ENCODE data around the gene TBK1.

GRCh38 chr12:64475518-64475917 lies 23.6 kb downstream of the TBK1 start:
- TF ChIP-seq CTCF (IDR thresholded peaks at IDR 0.05) (no peak), POLR2AphosphoS5 (IDR thresholded peaks at IDR 0.05) (no peak)
